Stimulated activated CD4-positive, alpha-beta T cell treated with anti-CD3 and anti-CD28 coated beads, Interleukin-4, amount 100 ng/mL, for 48 hours (primary cell): ENCODE measurements around the gene NOX5.

Source experiments
- DNase-seq, 2 donors: peaks; one replicate each; pipeline ENCODE4 v3.0.0-alpha.2; 2020; ENCODE audit warnings: low read depth in 2 of 2

The NOX5 gene

DNA sequence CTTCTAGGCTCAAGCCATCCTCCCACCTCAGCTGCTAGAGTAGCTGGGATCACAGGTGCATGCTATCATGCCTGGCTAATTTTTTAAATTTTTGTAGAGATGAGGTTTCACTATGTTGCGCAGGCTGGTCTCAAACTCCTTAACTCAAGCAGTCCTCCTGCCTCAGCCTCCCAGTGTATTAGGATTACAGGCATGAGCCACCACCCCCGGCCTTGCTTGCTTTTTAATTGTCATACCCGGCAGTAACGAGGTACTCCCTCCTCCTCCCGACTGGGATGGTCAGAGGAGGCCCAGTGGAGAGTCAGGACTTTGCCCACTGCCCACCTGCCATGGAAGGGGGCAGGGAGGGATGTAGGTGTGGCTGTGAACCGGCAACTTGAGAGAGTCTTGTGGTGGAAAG is 4.5 kb downstream of the NOX5 start:
- no peak for DNase-seq

DNA sequence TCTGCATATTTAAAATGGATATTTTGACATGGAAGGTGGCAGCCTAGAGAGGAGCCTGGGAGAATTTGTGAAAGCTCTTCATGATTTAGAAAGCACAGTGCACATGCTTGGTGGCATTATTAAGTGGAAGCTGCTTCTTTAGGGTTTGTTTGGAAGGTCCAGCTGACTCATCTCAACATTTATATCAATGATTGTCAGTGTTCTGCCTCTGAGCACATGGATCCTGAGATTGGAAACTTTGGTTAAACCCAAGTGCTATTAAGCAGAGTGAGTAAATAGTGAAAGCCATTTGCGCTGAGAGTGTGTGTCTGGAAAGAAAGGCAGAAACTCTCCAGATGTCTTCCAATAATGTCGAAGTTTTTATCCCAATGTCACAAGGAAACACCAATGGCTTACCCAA is 7.4 kb downstream of the NOX5 start:
- no peak for DNase-seq

DNA sequence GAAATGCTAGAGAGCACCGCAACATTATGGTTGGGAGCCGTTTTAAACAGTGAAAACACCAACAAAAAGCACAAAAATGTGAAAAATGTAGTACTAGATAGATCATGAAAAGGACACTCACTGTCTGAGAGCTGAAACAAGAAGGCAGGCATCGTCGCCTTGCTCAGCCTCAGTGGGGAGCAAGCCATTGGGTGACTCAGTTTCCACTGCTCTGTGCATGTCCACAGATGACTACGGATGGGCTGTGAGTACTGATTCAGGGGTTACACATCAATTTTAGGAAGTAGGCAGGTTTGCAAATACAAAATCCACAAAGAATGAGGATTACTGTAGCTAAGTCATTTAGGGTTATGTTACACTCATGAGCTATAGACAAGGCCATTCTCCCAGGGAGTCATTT is 10.8 kb downstream of the NOX5 start:
- no peak for DNase-seq

DNA sequence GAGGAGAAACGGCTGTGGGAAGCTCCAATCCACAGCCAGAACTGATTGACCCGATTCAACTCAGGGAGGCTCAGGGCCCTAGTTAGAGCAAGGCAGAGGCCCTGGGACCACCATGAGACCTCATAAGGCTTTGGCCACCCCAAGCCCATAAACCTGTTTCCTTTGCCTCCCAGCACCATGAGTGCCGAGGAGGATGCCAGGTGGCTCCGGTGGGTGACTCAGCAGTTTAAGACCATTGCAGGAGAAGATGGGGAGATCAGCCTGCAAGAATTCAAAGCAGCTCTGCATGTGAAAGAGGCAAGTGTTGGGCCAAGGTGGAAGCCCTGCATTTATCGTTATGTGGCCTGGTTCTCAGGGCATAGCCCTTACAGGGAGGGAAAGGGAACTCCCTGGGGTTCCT is 11.9 kb downstream of the NOX5 start:
- DNase-seq, result no peak

DNA sequence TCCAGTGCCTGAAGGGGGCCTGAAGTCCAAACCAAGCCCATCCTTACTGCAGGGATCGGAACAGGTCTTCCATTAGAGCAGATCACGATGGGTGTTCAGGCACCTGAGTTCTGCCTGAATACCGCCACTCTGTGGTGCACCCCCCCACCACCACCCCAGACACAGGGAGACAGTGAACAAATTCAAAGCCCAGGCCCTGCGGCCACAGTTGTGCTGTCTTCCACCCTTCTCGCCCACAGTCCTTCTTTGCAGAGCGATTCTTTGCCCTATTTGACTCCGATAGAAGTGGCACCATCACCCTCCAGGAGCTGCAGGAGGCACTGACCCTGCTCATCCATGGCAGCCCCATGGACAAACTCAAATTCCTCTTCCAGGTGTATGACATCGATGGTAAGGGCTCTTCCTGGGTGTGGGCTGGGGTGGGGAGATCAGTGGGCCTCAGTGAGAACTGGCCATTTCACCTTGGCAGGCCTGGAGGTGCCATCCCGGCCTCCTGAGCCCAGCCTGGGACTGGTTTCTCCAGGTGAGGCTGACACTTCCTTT is 13.6 kb downstream of the NOX5 start:
- DNase-seq, result no peak

DNA sequence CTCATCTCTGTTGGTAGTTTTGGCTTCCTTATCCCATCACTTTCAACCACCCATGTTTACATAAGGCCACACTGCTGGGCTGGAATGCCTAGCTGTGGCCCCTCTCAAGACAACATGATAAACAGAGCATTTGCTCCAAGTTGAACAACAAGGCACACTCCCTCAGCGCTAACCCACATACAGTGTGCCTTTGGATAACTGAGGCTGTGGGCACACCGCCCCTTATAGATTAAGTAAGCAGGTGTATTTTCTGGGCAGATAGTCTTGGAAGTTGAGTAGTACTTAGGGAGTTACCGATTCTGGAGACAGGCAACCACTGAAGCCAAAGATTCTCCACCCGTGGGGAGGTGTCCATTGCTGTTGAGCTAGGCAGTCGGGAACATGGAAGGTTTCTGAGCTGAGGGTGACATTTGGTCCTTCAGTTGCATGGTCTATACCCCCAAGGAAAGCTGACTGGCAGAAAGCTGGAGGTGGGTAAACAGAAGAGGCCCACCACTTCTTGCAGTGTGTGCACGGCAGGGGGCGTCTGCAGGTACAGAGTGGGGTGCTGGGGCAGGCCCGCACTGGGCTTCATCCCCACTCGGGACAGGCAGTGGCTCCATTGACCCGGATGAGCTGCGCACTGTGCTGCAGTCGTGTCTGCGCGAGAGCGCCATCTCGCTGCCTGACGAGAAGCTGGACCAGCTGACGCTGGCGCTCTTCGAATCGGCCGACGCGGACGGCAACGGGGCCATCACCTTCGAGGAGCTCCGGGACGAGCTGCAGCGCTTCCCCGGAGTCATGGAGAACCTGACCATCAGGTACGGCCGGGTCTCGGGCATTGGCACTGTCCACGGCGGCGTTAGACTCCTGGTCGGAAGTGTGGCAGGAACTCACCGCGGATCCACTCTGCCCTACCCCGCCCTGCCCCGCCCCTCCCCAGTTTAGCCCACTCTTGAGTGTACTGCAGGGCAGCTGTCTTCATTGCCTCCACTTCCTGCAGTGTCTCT is 16.8 kb downstream of the NOX5 start:
- peak; percentile 20 to 24 for DNase-seq

DNA sequence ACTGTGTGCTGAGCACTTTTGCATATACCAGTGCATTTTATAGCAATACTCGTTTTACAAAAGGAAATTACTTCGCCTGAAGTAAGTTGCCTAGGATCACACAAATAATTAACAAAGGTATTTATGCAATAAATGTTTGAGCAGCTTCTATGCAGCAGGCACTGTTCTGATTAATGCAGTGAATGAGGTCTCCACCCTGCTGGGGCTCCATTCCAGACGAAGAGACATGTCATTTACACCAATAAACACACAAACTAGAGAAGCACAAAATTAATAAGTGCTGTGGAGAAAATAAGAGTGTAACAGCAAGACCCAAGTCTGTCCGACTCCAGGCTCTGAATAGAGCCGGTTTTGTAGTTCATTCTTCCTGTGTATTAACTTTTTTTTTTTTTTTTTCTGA is 17.5 kb downstream of the NOX5 start:
- no peak for DNase-seq

DNA sequence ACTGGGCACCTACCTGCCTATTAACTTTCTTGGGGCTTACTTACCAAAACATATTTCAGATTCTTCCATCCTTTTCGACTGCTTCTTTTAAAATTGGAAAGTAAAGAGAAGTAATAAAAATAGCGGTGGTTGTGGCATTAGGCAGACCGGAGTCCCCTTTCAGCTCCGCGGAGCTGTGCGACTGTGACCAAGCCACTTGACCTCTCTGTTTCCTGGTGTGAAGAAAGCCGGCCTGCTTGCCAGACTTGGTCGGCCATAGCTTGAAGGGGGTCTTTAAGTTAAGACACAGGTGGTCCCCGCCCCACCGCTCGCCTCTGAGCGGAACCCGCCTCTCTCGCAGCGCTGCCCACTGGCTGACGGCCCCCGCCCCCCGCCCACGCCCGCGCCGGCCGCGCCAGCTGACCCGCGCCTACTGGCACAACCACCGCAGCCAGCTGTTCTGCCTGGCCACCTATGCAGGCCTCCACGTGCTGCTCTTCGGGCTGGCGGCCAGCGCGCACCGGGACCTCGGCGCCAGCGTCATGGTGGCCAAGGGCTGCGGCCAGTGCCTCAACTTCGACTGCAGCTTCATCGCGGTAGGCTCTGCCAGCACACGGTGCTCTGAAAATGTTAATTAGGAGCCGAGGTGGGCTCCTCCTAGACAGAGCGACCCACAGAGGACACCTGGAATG is 18.3 kb downstream of the NOX5 start:
- no peak for DNase-seq

DNA sequence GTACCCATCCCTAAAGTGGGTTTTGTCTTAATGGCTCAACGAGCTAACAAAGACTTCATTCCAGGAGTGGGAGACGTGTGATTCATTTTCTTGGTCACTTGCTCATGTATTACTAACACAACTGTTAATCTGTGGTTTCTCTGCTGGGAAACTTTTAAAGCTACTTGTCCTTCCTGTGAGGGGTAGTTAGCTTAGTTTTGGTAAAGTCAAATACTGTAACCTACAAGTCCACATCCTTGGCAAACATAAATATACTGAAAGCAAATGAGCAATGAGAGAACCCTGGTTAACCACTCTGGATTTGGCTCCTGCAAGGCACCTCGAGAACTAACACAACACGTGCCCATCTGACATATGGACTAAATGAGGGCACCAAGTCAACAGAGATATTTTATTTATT is 19.9 kb downstream of the NOX5 start:
- no peak for DNase-seq

DNA sequence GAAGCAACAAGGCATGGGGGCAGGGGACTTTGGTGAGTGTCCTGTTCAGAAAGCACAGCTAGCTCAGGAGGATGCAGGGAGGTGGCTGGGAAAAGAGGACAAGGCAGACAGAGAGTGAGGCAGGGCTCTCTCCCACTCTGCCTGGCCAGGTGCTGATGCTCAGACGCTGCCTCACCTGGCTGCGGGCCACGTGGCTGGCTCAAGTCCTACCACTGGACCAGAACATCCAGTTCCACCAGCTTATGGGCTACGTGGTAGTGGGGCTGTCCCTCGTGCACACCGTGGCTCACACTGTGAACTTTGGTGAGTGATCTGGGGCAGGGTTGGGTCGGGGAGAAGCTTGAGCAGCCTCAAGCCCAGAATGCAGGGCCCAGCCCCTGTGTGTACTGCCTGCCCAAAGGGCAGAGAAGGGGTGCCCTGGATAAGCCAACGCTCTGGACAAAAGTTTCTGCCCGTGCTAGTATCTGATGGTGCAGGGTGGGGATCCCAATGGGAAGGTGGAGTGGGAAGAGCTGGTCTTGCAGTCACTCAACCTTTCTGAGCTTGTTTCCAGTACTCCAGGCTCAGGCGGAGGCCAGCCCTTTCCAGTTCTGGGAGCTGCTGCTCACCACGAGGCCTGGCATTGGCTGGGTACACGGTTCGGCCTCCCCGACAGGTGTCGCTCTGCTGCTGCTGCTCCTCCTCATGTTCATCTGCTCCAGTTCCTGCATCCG is 20.9 kb downstream of the NOX5 start:
- DNase-seq, result no peak

DNA sequence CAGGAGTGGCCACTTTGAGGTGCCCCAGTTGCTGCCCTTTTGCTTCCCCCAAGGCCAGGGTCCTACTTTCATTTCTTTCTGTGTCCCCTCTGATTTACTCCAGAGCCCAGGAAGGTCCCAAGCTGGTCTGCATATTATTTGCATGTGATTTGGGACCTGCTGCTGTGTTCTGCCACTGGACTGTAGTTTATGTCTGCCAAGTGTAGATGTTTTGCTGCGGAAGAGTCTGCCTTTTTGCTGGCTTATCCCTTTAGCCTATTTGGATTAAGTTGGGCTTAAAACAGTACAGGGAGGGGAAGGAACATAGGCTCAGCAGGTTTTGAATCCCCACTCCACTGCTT is 21.4 kb downstream of the NOX5 start:
- no peak for DNase-seq

DNA sequence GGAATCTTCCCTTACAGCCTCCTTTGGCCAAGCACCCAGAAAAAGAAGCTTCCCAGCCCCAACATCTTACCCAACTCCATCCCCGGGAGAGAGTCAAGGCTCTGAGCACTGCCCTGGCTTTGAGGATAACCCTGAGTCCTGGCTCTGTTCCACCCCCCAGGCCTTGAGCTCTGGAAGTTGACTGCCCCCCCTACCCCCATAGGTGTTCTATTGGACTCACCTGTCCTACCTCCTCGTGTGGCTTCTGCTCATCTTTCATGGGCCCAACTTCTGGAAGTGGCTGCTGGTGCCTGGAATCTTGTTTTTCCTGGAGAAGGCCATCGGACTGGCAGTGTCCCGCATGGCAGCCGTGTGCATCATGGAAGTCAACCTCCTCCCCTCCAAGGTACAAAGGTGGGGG is 22.3 kb downstream of the NOX5 start:
- DNase-seq, result no peak

DNA sequence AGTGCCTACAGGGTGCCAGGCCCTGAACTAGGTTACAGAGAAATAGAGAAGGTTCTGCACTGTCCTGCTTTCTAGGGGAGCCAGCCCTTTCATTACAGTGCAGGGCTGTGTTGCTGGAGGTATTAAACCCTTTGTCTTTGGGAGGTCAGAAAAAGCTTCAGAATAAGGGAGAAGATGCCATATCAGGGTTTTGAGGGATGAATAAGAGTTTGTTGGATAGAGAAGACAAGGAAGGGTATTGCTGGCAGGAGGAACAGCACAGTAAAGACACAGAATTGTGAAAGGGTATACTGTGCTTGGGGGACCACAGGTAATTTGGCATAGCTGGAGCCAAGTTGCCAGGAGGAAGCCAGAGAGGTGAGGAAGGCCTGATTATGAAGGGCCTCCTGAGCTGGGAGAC is 23.0 kb downstream of the NOX5 start:
- no peak for DNase-seq

DNA sequence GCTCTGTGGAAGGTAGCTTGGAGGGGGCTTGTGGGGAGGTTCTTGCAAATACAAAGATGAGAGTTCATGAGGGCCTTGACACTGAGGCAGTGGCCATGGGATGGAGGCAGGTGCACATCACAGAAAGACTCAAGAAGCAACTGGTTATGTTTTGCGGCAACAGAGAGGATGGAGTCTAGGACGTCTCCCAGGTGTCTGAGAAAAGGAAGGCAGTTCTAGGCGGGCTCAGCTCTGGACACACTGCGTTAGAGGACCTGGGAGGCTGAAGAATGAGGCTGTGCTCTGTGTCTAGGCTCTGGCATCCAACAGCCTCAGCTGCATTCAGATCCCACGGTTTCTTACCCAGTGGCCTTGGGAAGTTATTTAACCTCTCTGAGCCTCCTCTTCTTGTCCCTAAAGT is 23.5 kb downstream of the NOX5 start:
- no peak for DNase-seq

DNA sequence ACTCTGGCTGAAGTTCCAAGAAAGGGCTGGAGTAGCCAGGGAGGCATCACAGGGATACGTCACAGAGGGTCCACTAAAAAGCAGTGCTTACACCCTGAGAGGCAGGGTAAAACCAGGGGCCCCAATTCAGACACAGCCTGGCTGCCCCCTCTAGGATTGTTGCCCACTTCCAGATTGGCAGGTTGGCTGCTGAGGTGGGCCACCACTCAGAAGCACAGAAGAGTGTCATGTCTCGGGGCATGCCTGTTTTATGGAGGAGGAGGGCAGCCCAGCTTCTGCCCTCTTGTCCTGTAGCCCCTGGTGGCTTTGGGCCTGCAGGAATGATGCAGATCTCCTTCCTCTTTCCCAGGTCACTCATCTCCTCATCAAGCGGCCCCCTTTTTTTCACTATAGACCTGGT is 24.0 kb downstream of the NOX5 start:
- no peak for DNase-seq

DNA sequence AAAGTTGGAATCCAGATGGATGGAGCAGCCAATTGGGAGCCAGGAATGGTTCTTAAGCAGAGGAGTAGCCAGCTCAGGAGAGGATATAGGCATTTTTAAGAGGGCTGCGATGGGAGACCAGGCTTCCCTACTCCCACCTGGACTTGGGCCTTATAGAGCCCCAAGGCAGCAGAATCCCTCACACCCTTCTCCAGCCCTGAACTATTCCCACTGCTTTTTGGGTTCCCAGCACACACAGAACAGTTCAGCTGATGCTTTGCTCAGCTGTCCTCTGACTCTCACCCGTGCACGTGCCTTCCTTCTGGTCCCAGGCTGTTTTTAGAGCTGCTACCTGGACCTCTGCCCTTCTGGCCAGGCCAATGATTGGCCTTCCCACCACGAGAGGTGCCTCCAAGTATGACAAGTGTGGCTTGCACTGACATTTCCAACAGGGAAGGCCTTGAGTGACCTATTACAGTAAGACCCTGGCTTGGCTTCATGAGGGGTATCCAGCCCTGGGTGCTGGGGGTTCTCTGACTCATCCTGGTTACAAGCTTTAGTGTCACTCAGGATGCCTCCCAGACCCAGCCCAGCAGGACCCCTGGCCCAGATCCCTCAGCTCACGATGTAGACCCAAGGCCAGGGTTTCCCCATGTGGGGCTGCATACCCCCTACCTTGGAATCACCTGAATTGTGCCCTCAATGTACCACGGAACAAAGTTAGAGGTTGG is 25.2 kb downstream of the NOX5 start:
- no peak for DNase-seq

DNA sequence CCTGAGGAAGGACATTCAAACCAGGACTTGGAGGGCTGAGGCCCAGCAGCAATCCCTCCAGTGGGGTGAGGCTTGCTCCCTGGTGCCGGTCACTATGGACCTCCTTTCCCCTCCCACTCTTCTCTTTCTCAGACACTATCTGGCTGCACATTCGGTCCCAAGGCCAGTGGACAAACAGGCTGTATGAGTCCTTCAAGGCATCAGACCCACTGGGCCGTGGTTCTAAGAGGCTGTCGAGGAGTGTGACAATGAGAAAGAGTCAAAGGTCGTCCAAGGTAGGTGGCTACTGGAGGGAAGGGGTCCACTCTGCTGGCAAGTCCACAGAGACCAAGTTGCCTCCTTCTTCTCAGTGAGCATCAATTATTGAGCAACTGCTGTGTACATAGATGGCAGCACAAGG is 28.0 kb downstream of the NOX5 start:
- DNase-seq, result no peak

DNA sequence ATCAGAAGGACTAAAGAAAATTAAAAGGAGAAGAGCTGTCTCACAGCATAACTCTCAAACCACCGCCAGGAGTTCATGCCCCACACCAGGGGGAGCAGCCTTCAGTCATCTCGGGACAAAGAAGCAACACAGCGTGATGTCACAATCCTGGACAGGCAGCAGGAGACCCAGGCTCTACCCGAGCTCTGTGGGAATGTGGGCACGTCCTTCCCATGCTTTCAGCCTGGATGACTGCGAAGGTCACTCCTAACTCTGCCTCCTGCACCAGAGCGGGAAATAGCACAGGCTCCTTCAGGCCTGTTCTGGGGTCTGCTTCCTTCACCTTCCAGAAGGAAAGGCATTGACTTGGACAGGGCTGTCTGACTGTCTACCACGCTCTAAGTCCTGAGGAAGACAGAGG is 31.3 kb downstream of the NOX5 start:
- no peak for DNase-seq

DNA sequence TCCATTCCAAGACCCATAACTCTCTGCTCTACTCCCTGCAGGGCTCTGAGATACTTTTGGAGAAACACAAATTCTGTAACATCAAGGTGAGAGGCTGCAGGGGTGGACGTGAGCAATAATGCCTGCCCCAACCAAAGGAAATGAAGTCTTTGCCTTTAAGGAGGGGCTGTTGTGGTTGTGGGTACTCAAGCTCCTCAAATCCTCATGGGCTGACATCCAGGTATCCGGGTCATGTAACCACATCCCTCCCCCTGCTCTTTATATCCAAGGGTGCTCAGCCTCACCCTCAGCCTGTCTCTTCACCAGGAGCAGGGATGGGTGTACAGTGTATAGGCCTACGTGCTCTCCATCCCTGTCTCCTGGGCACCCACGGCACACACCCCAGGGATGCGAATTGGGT is 32.3 kb downstream of the NOX5 start:
- DNase-seq, result no peak

DNA sequence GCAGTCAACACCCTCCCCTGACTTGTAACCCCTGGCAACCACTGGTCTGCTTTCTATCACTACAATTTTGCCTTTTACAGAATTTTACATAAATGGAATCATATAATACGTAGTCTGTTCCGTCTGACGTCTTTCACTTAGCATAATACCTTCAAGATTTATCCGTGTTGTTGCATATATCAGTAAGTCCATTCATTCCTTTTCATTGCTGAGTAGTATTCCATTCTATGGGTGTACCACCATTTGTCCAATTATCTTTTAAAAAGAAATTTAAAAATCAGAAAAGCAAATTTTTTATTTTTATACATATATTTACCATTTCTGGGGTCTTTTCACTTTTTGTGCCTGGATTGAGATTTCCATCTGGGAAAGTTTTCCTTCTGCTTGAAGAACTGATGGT is 35.5 kb downstream of the NOX5 start:
- DNase-seq, result no peak

DNA sequence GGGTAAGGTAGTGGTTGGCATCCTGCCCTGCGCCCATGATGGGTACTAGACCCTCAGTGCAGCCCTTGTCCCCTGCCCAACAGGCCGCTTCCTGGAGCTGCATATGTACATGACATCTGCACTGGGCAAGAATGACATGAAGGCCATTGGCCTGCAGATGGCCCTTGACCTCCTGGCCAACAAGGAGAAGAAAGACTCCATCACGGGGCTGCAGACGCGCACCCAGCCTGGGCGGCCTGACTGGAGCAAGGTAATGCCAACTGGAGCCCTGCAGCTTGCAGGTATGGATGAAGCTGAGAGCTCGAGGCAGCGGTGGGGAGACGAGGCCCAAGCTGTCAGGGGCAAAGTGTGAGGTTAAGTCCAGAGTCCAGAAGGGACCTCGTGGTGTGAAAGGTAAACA is 40.8 kb downstream of the NOX5 start:
- no peak for DNase-seq

DNA sequence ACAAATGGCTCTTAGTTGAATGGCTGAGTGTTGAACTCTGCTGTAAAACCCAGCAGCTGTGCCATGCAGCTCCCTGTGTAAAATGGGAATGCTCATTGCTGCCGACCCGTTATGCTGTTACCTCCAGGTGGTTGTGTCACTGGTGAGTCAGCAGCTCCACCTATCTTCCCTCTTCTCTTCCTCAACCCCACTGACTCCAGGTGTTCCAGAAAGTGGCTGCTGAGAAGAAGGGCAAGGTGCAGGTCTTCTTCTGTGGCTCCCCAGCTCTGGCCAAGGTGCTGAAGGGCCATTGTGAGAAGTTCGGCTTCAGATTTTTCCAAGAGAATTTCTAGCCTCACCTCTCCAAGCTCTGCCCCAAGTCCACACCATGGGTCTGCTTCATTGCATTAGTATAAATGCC is 41.9 kb downstream of the NOX5 start:
- DNase-seq, result no peak
